ENCODE measurements around the gene AGAP4.
"Not testable (repeated sequence)": the region's sequence is repeated elsewhere in the genome, so short reads cannot be mapped to it uniquely, and the experiment has no call there.

AGAP4 gene

GRCh38 chr10:45820107-45820830, 27.0 kb downstream of the AGAP4 start:
- H3K27ac ChIP-seq (ENCODE audit: low read depth, low read length); H3K27me3 ChIP-seq (ENCODE audit: control insufficient read depth in 5 of 5, insufficient read depth in 4 of 5, low read length in 5 of 5); H3K4me3 ChIP-seq (ENCODE audit: low read depth in 1 of 5, low read length in 5 of 5); H3K4me1 ChIP-seq (ENCODE audit: control insufficient read depth in 5 of 5, insufficient read depth in 5 of 5, low read length in 5 of 5); H3K9me3 ChIP-seq (ENCODE audit: control insufficient read depth in 5 of 5, low read length in 5 of 5); H3K9ac ChIP-seq (ENCODE audit: low read length in 5 of 5); H3K36me3 ChIP-seq (ENCODE audit: control insufficient read depth in 5 of 5, insufficient read depth in 5 of 5, low read length in 5 of 5): not testable (repeated sequence)

GRCh38 chr10:45819552-45819951, 27.7 kb downstream of the AGAP4 start:
- H3K9me3 ChIP-seq (ENCODE audit: control insufficient read depth in 5 of 5, low read length in 5 of 5) = no peaks in the 10 kb centered on the region

DNA sequence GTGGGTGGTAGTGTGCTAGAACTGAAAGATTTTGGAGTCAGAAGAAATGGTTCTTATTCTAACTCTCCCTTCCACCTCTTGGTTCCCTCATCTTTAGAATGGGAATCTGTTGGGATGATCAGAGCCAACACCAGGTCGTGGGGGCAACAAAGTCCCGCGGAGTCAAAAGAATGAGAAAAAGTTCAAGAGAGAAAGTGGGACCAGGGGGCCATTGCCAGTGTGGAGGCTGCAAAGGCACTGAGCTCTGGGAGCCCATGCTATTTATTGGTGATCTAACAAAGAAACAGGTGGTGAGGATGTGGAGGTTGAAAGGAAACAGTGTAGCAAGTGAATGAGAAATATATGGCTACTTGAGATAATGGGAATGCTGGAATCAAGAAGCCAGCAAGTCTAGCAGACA, 29.4 kb downstream of the AGAP4 start:
- no peaks in the 10 kb centered on the region for H3K9me3 ChIP-seq (ENCODE audit: control insufficient read depth in 5 of 5, low read length in 5 of 5)
- no peak overlapping the region for H3K4me3 ChIP-seq (ENCODE audit: low read depth in 1 of 5, low read length in 5 of 5)
- H3K9ac ChIP-seq (ENCODE audit: low read length in 5 of 5) = no peak overlapping the region
- no peaks in the 10 kb centered on the region for H3K36me3 ChIP-seq (ENCODE audit: control insufficient read depth in 5 of 5, insufficient read depth in 5 of 5, low read length in 5 of 5)
- H3K27ac ChIP-seq (ENCODE audit: low read depth, low read length) = no peak overlapping the region
- H3K27me3 ChIP-seq (ENCODE audit: control insufficient read depth in 5 of 5, insufficient read depth in 4 of 5, low read length in 5 of 5) = no peaks in the 10 kb centered on the region
- peaks cover 0 to 2% (median 0%) of the 10 kb centered on the region in 5 donors for H3K4me1 ChIP-seq (ENCODE audit: control insufficient read depth in 5 of 5, insufficient read depth in 5 of 5, low read length in 5 of 5)

More at GRCh38 chr10:45819552-45819951, 27.7 kb downstream of the AGAP4 start:
- Histone ChIP-seq H3K9ac (ENCODE audit: low read length in 5 of 5) (no peak overlapping the region), H3K36me3 (ENCODE audit: control insufficient read depth in 5 of 5, insufficient read depth in 5 of 5, low read length in 5 of 5) (no peaks in the 10 kb centered on the region), H3K27ac (ENCODE audit: low read depth, low read length) (no peak overlapping the region), H3K4me1 (ENCODE audit: control insufficient read depth in 5 of 5, insufficient read depth in 5 of 5, low read length in 5 of 5) (peaks cover 0 to 2% (median 0%) of the 10 kb centered on the region in 5 donors), H3K4me3 (ENCODE audit: low read depth in 1 of 5, low read length in 5 of 5) (no peak overlapping the region), H3K27me3 (ENCODE audit: control insufficient read depth in 5 of 5, insufficient read depth in 4 of 5, low read length in 5 of 5) (no peaks in the 10 kb centered on the region)

DNA sequence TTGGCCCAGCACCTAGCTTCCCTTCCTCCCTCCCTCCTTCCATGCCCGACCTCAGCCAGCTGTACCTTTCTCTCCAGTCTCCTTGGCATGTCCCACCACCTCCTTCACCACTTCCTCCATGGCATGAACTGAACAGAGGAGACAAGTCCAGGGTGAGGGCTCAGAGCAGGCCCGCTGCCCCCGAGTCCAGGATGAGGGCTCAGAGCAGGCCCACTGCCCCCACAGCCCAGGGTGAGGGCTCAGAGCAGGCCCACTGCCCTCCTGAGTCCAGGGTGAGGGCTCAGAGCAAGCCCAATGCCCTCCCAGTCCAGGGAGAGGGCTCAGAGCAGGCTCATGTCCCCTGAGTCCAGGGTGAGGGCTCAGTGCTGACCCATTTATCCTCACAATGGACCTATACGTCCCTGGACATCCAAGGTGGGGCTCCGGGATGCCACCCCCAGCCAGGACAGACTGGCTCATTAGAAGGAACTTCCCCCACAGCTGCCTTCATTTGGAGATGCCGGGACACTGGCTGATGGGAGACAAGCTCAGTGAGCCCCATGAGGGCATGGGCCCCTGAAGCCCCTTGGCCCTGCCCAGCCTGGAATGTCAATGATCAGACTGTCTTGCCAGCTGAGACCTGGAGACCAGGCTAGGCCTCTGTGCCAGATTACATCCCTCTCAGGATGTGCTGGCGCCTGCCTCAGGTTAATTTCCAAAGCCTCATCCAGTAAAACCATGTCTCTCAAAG, 30.0 kb downstream of the AGAP4 start:
- Histone ChIP-seq H3K27me3 (ENCODE audit: control insufficient read depth in 5 of 5, insufficient read depth in 4 of 5, low read length in 5 of 5) (no peaks in the 10 kb centered on the region), H3K9me3 (ENCODE audit: control insufficient read depth in 5 of 5, low read length in 5 of 5) (no peaks in the 10 kb centered on the region), H3K4me3 (ENCODE audit: low read depth in 1 of 5, low read length in 5 of 5) (no peak overlapping the region), H3K9ac (ENCODE audit: low read length in 5 of 5) (no peak overlapping the region), H3K4me1 (ENCODE audit: control insufficient read depth in 5 of 5, insufficient read depth in 5 of 5, low read length in 5 of 5) (peaks cover 0 to 2% (median 0%) of the 10 kb centered on the region in 5 donors), H3K27ac (ENCODE audit: low read depth, low read length) (no peak overlapping the region), H3K36me3 (ENCODE audit: control insufficient read depth in 5 of 5, insufficient read depth in 5 of 5, low read length in 5 of 5) (no peaks in the 10 kb centered on the region)

GRCh38 chr10:45814146-45814545, 33.2 kb downstream of the AGAP4 start:
- not testable (repeated sequence) for H3K36me3 ChIP-seq (ENCODE audit: control insufficient read depth in 5 of 5, insufficient read depth in 5 of 5, low read length in 5 of 5); H3K9ac ChIP-seq (ENCODE audit: low read length in 5 of 5); H3K4me1 ChIP-seq (ENCODE audit: control insufficient read depth in 5 of 5, insufficient read depth in 5 of 5, low read length in 5 of 5)

GRCh38 chr10:45812959-45813358, 34.3 kb downstream of the AGAP4 start:
- H3K9me3 ChIP-seq (ENCODE audit: control insufficient read depth in 5 of 5, low read length in 5 of 5); H3K36me3 ChIP-seq (ENCODE audit: control insufficient read depth in 5 of 5, insufficient read depth in 5 of 5, low read length in 5 of 5); H3K9ac ChIP-seq (ENCODE audit: low read length in 5 of 5); H3K27me3 ChIP-seq (ENCODE audit: control insufficient read depth in 5 of 5, insufficient read depth in 4 of 5, low read length in 5 of 5); H3K4me1 ChIP-seq (ENCODE audit: control insufficient read depth in 5 of 5, insufficient read depth in 5 of 5, low read length in 5 of 5); H3K27ac ChIP-seq (ENCODE audit: low read depth, low read length); H3K4me3 ChIP-seq (ENCODE audit: low read depth in 1 of 5, low read length in 5 of 5): not testable (repeated sequence)

More at GRCh38 chr10:45814146-45814545, 33.2 kb downstream of the AGAP4 start:
- H3K27ac ChIP-seq (ENCODE audit: low read depth, low read length); H3K27me3 ChIP-seq (ENCODE audit: control insufficient read depth in 5 of 5, insufficient read depth in 4 of 5, low read length in 5 of 5); H3K9me3 ChIP-seq (ENCODE audit: control insufficient read depth in 5 of 5, low read length in 5 of 5); H3K4me3 ChIP-seq (ENCODE audit: low read depth in 1 of 5, low read length in 5 of 5): not testable (repeated sequence)

DNA sequence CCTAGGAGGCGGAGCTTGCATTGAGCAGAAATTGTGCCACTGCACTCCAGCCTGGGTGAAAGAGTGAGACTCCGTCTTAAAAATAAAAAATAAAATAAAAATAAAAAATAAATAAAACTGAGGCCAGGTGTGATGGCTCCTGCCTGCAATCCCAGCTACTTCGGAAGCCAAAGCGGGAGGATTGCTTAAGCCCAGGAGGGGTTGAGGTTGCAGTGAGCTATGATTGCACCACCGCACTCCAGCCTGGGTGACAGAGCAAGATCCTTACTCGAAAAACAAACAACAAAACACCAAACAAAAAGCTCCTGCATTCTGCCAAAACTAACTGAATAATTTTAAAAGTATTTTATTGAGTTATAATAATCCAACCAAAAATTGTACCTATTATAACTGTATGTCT, 36.2 kb downstream of the AGAP4 start:
- Histone ChIP-seq H3K36me3 (ENCODE audit: control insufficient read depth in 5 of 5, insufficient read depth in 5 of 5, low read length in 5 of 5) (no peaks in the 10 kb centered on the region), H3K27ac (ENCODE audit: low read depth, low read length) (no peak overlapping the region), H3K9me3 (ENCODE audit: control insufficient read depth in 5 of 5, low read length in 5 of 5) (no peaks in the 10 kb centered on the region), H3K4me3 (ENCODE audit: low read depth in 1 of 5, low read length in 5 of 5) (no peak overlapping the region), H3K27me3 (ENCODE audit: control insufficient read depth in 5 of 5, insufficient read depth in 4 of 5, low read length in 5 of 5) (no peaks in the 10 kb centered on the region), H3K9ac (ENCODE audit: low read length in 5 of 5) (no peak overlapping the region), H3K4me1 (ENCODE audit: control insufficient read depth in 5 of 5, insufficient read depth in 5 of 5, low read length in 5 of 5) (no peaks in the 10 kb centered on the region)

GRCh38 chr10:45809837-45810236, 37.5 kb downstream of the AGAP4 start:
- no peaks in the 10 kb centered on the region for H3K36me3 ChIP-seq (ENCODE audit: control insufficient read depth in 5 of 5, insufficient read depth in 5 of 5, low read length in 5 of 5)
- H3K27me3 ChIP-seq (ENCODE audit: control insufficient read depth in 5 of 5, insufficient read depth in 4 of 5, low read length in 5 of 5) = no peaks in the 10 kb centered on the region
- no peaks in the 10 kb centered on the region for H3K4me1 ChIP-seq (ENCODE audit: control insufficient read depth in 5 of 5, insufficient read depth in 5 of 5, low read length in 5 of 5)
- no peaks in the 10 kb centered on the region for H3K9me3 ChIP-seq (ENCODE audit: control insufficient read depth in 5 of 5, low read length in 5 of 5)
- no peak overlapping the region for H3K9ac ChIP-seq (ENCODE audit: low read length in 5 of 5)
- no peak overlapping the region for H3K4me3 ChIP-seq (ENCODE audit: low read depth in 1 of 5, low read length in 5 of 5)
- H3K27ac ChIP-seq (ENCODE audit: low read depth, low read length) = no peak overlapping the region

DNA sequence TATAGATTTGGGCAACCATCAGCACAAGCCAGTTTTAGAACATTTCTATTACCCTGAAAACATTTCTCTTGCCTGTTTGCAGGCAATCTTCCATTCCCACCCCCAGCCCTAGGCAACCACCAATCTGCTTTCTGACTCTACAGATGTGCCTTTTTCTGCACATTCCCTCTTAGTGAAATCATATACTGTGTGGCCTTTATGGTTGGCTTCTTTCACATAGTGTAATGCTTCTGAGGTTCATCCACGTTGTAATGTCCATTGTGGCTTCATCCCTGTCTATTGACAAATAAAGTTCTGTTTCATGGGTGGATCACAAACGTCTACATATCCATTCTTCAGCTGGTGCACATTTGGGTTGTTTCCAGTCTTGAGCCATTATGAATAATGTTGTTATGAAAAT, 42.3 kb downstream of the AGAP4 start:
- not testable (repeated sequence) for H3K9ac ChIP-seq (ENCODE audit: low read length in 5 of 5); H3K27me3 ChIP-seq (ENCODE audit: control insufficient read depth in 5 of 5, insufficient read depth in 4 of 5, low read length in 5 of 5)

DNA sequence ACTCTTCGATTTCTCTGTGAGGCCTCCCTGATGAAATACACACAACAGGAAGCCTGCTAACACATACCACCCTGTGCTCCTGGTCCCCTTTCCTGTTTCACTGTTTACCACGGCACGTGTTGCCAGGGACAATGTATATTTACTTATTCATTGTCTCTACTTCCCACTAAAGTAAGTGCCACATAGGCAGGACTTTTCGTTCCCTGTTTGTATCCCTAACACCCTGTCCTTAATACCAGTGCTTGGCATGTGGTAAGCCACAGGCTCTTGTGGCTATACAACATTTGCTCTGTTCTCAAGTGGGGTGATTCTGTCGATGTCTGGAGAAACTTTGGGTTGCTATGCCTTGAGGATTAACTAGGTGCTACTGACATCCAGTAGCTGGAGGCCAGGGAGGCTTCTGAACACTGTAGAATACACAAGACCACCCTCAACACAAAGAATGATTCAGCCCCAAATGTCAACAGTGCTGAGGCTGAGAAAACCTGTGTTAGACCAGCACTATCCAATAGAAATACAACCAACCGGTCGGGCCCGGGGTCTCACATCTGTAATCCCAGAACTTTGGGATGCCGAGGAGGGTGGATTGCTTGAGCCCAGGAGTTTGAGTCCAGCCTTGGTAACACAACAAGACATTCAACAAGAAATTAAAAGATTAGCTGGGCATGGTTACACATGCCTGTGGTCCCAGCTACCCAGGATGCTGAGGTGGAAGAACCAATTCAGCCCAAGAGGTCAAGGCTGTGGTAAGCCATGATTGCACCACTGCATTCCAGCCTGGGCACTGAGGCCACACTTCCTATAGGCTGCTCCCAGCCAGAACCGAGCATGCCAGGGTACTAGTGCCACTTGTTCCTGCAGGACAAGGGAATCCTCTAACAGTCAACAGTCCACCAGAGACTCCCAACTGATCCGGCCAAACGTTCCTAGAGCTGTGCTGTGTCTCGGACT, 44.0 kb downstream of the AGAP4 start:
- H3K36me3 ChIP-seq (ENCODE audit: control insufficient read depth in 5 of 5, insufficient read depth in 5 of 5, low read length in 5 of 5); H3K4me1 ChIP-seq (ENCODE audit: control insufficient read depth in 5 of 5, insufficient read depth in 5 of 5, low read length in 5 of 5); H3K9ac ChIP-seq (ENCODE audit: low read length in 5 of 5); H3K4me3 ChIP-seq (ENCODE audit: low read depth in 1 of 5, low read length in 5 of 5); H3K9me3 ChIP-seq (ENCODE audit: control insufficient read depth in 5 of 5, low read length in 5 of 5); H3K27ac ChIP-seq (ENCODE audit: low read depth, low read length); H3K27me3 ChIP-seq (ENCODE audit: control insufficient read depth in 5 of 5, insufficient read depth in 4 of 5, low read length in 5 of 5): not testable (repeated sequence)

More for the DNA sequence above, 42.3 kb downstream of the AGAP4 start:
- not testable (repeated sequence) for H3K4me3 ChIP-seq (ENCODE audit: low read depth in 1 of 5, low read length in 5 of 5); H3K4me1 ChIP-seq (ENCODE audit: control insufficient read depth in 5 of 5, insufficient read depth in 5 of 5, low read length in 5 of 5); H3K27ac ChIP-seq (ENCODE audit: low read depth, low read length); H3K36me3 ChIP-seq (ENCODE audit: control insufficient read depth in 5 of 5, insufficient read depth in 5 of 5, low read length in 5 of 5); H3K9me3 ChIP-seq (ENCODE audit: control insufficient read depth in 5 of 5, low read length in 5 of 5)
